Activated naive CD8-positive, alpha-beta T cell treated with anti-CD3 and anti-CD28 coated beads, Interleukin-2, amount 10 ng/mL, durations not matched to agents 7 days and 5 days (primary cell): Measurements from ENCODE around the gene MRPS18B. TPM values are rescaled to one million over a fixed set of nuclear protein-coding genes. Genes with fewer than 3 reads are reported as not detected.

ENCODE experiments used
- ATAC-seq: fragments of 150-1000 bp; cut with Tn5 transposase; one replicate; pipeline ENCODE4 v1.10.0; 2021; ENCODE audit warnings: low read depth, moderate library complexity
- POLR2A ChIA-PET: fragments of 350-600 bp; sonication (Branson Sonifier 250); formaldehyde crosslinking; loops from one replicate; lab custom pipeline; 2021; ENCODE audit warnings: antibody characterized with exemption; lab: Charles Lee
- DNase-seq: peaks from one replicate; pipeline ENCODE4 v3.0.0; 2021
- H3K27ac Mint-ChIP-seq: one replicate; pipeline ENCODE4 v1.8.0; 2022; ENCODE audit warnings: mild to moderate bottlenecking, mixed read lengths
- H3K27me3 Mint-ChIP-seq: one replicate; pipeline ENCODE4 v1.8.0; 2022; ENCODE audit warnings: mild to moderate bottlenecking, moderate library complexity, mixed read lengths
- H3K36me3 Mint-ChIP-seq: one replicate; pipeline ENCODE4 v1.8.0; 2021; ENCODE audit warnings: mild to moderate bottlenecking, mixed read lengths
- H3K4me1 Mint-ChIP-seq: one replicate; pipeline ENCODE4 v1.8.0; 2021; ENCODE audit warnings: mixed read lengths
- H3K4me3 Mint-ChIP-seq: one replicate; pipeline ENCODE4 v1.8.0; 2022; ENCODE audit warnings: mild to moderate bottlenecking, moderate library complexity, mixed read lengths
- H3K9me3 Mint-ChIP-seq: one replicate; pipeline ENCODE4 v1.8.0; 2021; ENCODE audit warnings: mixed read lengths
- total RNA-seq, 2 experiments: library from RNA; stranded (reverse); gene quantifications; one replicate each; pipeline ENCODE4 v1.2.3, GENCODE V29; 2021

Gene MRPS18B
- total RNA-seq, 2 experiments from 2014 or later = 43.8 to 44.5 TPM

DNA sequence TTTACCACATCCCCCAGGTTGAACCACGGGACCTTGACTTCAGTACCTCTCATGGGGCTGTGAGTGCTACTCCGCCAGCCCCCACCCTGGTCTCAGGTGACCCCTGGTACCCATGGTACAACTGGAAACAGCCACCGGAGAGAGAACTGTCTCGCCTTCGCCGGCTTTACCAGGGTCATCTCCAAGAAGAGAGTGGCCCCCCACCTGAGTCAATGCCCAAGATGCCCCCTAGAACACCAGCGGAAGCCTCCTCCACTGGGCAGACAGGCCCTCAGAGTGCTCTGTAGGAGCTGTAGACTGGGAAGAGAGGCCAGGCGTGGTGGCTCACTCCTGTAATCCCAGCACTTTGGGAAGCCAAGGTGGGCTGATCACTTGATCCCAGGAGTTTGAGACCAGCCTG lies 7.9 kb downstream of the MRPS18B start:
- Mint-ChIP-seq H3K4me1 (peaks cover 19% of the 10 kb centered on the region), H3K27me3 (no peaks in the 10 kb centered on the region), H3K27ac (no peak overlapping the region), H3K36me3 (peaks cover 22% of the 10 kb centered on the region), H3K4me3 (no peak overlapping the region), H3K9me3 (no peaks in the 10 kb centered on the region)
- POLR2A ChIA-PET = interaction anchor here (1.2 to 1.7 kb wide), 4 partner anchors 10 to 105 kb away, joined by 3 to 12 read pairs (median 4); partner anchors contain the start of gene DHX16
- no peak for DNase-seq
- ATAC-seq = no peak

- peak within 1 kb of the TSS; percentile 91 for H3K4me3 Mint-ChIP-seq
- H3K9me3 Mint-ChIP-seq = no peaks in the 10 kb centered on the region
- ATAC-seq (peak; percentile 98), DNase-seq (peak; percentile 90)
- peak within 1 kb of the TSS; percentile 95 for H3K27ac Mint-ChIP-seq
- H3K27me3 Mint-ChIP-seq = no peaks in the 10 kb centered on the region
- POLR2A ChIA-PET = interaction anchor here (0.8 to 1.7 kb wide), 9 partner anchors 9 to 104 kb away, joined by 3 to 12 read pairs (median 4); partner anchors contain the start of genes DHX16, MRPS18B and PPP1R10
- peaks cover 19% of the 10 kb centered on the region for H3K4me1 Mint-ChIP-seq
- H3K36me3 Mint-ChIP-seq = peaks cover 26% of the 10 kb centered on the region
Observed at GRCh38 chr6:30626484-30627366, 9.1 kb downstream of the MRPS18B start, which contains the start of gene ATAT1. ATAT1 (plus strand) TSS chr6:30626874.

DNA sequence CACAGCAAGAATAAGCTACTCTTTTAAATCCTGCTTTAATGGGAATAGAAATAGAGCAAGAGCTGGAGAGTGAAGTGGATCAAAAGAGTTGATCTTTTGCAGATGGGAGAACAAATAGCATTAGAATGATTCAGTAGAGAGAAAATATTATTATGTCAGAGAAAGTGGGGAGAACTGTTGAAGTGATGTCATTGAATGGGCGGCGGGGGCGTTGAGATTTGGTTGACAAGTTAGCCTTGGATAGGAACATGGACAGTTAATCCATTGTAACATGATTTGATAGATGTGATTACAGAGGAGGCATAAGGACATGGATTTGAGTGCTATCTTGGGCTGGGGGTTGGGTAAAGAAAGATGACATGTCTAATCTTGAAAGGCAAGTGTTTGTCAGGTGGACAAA lies 18.2 kb downstream of the MRPS18B start:
- no peak for DNase-seq
- H3K27me3 Mint-ChIP-seq = no peaks in the 10 kb centered on the region
- peaks cover 4% of the 10 kb centered on the region for H3K4me1 Mint-ChIP-seq
- H3K9me3 Mint-ChIP-seq = no peaks in the 10 kb centered on the region
- H3K36me3 Mint-ChIP-seq = peaks cover 23% of the 10 kb centered on the region
- POLR2A ChIA-PET = no interaction called here
- H3K27ac Mint-ChIP-seq = no peak overlapping the region
- ATAC-seq = no peak
- H3K4me3 Mint-ChIP-seq = no peak overlapping the region

- POLR2A ChIA-PET = interaction anchor here (1.1 to 1.8 kb wide), 7 partner anchors 9 to 39 kb away, joined by 3 to 9 read pairs (median 5); partner anchors contain the start of genes ATAT1, MRPS18B and PPP1R10
- Mint-ChIP-seq H3K9me3 (no peaks in the 10 kb centered on the region), H3K4me3 (no peak overlapping the region), H3K4me1 (peaks cover 20% of the 10 kb centered on the region), H3K36me3 (peaks cover 14% of the 10 kb centered on the region), H3K27ac (peak overlapping the region; percentile 89), H3K27me3 (no peaks in the 10 kb centered on the region)
- ATAC-seq (no peak), DNase-seq (no peak)
Observed at GRCh38 chr6:30640481-30640880, 22.8 kb downstream of the MRPS18B start.

DNA sequence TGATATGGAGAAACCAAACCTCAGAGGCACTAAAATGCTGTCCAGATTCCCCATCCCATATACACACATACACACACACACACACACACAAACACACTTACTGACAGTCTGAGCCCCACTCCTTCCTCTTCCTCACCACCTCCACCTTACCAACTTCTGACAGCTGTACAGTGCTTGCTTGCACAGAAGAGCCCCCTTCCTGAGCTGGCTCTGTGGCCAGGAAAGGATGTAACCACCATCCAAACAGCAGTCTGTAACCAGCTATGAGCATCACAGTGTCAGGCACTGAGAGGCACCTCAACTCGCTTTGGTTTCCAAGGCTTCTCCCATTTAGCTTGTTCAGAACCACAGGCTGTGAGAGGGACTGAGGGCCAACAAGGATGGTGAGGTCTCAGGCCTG lies 23.4 kb downstream of the MRPS18B start:
- ATAC-seq (peak; percentile 98), DNase-seq (peak; percentile 38)
- no peaks in the 10 kb centered on the region for H3K9me3 Mint-ChIP-seq
- peak overlapping the region; percentile 89 for H3K27ac Mint-ChIP-seq
- peak overlapping the region; percentile 42 for H3K4me3 Mint-ChIP-seq
- no peaks in the 10 kb centered on the region for H3K27me3 Mint-ChIP-seq
- POLR2A ChIA-PET = interaction anchor here (1.0 to 1.8 kb wide), 8 partner anchors 8 to 38 kb away, joined by 3 to 9 read pairs (median 5); partner anchors contain the start of genes ATAT1, MRPS18B and PPP1R10
- H3K36me3 Mint-ChIP-seq = peaks cover 13% of the 10 kb centered on the region
- peaks cover 25% of the 10 kb centered on the region for H3K4me1 Mint-ChIP-seq

- no peak overlapping the region for H3K27ac Mint-ChIP-seq
- ATAC-seq (no peak), DNase-seq (no peak)
- H3K9me3 Mint-ChIP-seq = no peaks in the 10 kb centered on the region
- H3K36me3 Mint-ChIP-seq = peaks cover 15% of the 10 kb centered on the region
- POLR2A ChIA-PET = interaction anchor here (0.5 to 0.6 kb wide), 2 partner anchors 77 to 126 kb away, joined by 3 read pairs; no protein-coding TSS in a partner anchor
- no peak overlapping the region for H3K4me3 Mint-ChIP-seq
- H3K27me3 Mint-ChIP-seq = no peaks in the 10 kb centered on the region
- peaks cover 39% of the 10 kb centered on the region for H3K4me1 Mint-ChIP-seq
Observed at GRCh38 chr6:30643656-30644055, 26.0 kb downstream of the MRPS18B start.

- Mint-ChIP-seq H3K4me3 (no peak overlapping the region), H3K4me1 (peaks cover 43% of the 10 kb centered on the region), H3K27me3 (no peaks in the 10 kb centered on the region), H3K9me3 (no peaks in the 10 kb centered on the region), H3K36me3 (peaks cover 16% of the 10 kb centered on the region), H3K27ac (peak overlapping the region; percentile 8)
- DNase-seq (no peak), ATAC-seq (no peak)
- POLR2A ChIA-PET = interaction anchor here (0.6 to 2.2 kb wide), 2 partner anchors 27 to 29 kb away, joined by 3 to 7 read pairs; partner anchors contain the start of gene MRPS18B
Observed at GRCh38 chr6:30644769-30645168, 27.1 kb downstream of the MRPS18B start.

GRCh38 chr6:30645989-30646388 lies 28.3 kb downstream of the MRPS18B start:
- Mint-ChIP-seq H3K4me1 (peaks cover 40% of the 10 kb centered on the region), H3K36me3 (peaks cover 17% of the 10 kb centered on the region), H3K4me3 (peak overlapping the region; percentile 86), H3K27me3 (no peaks in the 10 kb centered on the region), H3K9me3 (no peaks in the 10 kb centered on the region), H3K27ac (peak overlapping the region; percentile 91)
- POLR2A ChIA-PET = interaction anchor here (0.7 to 2.2 kb wide), 2 partner anchors 28 to 32 kb away, joined by 5 to 7 read pairs; partner anchors contain the start of gene MRPS18B
- ATAC-seq (no peak), DNase-seq (no peak)

GRCh38 chr6:30646450-30647241 lies 29.0 kb downstream of the MRPS18B start, which contains the start of gene C6orf136:
C6orf136 (plus strand) TSS chr6:30647133; CDS start chr6:30647232, 99 bp downstream.
- DNase-seq = peak; percentile 90
- H3K4me3 Mint-ChIP-seq = peak within 1 kb of the TSS; percentile 86
- POLR2A ChIA-PET = interaction anchor here (0.6 to 2.2 kb wide), 3 partner anchors 18 to 32 kb away, joined by 3 to 7 read pairs (median 5); partner anchors contain the start of gene MRPS18B
- H3K4me1 Mint-ChIP-seq = peaks cover 35% of the 10 kb centered on the region
- H3K27ac Mint-ChIP-seq = peak within 1 kb of the TSS; percentile 91
- peak; percentile 86 for ATAC-seq
- no peaks in the 10 kb centered on the region for H3K27me3 Mint-ChIP-seq
- H3K36me3 Mint-ChIP-seq = peaks cover 19% of the 10 kb centered on the region
- no peaks in the 10 kb centered on the region for H3K9me3 Mint-ChIP-seq

DNA sequence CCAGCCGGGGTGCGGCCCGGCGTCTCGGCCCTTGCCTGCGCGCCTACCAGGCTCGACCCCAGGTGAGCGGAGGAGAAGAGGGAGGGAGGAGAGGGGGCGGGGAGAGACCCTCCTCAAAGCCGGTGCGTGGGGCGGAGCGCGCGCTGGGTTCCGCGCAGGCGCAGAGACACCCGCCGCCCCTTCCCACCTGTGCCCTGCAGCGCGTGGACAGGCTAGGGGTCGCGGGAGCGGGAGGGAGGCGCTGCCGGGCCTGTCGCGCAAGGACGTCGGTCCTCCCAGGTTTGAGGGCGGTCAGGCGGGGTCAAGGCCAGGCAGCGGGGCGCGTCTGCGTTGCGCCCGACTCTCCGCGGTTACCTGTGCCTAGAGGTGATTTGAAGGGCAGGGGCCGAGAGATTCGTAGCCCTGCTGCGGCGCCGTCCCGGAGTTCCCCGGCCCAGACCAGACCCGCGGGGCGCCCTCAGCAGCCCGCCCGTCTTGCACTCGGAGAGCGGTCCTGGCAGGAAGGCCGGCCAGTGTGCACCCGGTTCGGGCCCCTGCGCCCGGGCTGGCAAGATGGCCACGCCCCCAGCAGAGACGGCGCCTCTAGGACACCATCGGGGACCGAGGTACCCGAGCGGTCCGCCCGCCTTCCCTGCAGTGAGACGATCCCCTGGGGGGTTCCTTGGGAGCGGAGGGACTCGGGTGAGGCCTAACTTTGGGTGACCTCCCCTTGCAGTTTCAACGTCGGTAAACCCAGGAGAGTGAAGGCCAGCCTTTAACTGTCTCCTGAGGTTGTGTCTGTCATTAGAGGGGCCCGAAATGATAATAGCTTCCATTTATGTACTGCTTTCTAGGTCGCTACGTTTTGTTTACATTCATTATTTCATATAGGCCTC lies 29.8 kb downstream of the MRPS18B start:
- no peaks in the 10 kb centered on the region for H3K9me3 Mint-ChIP-seq
- peaks cover 23% of the 10 kb centered on the region for H3K36me3 Mint-ChIP-seq
- H3K4me3 Mint-ChIP-seq = peak overlapping the region; percentile 86
- peak overlapping the region; percentile 91 for H3K27ac Mint-ChIP-seq
- H3K27me3 Mint-ChIP-seq = no peaks in the 10 kb centered on the region
- POLR2A ChIA-PET = interaction anchor here (0.6 to 1.2 kb wide), 4 partner anchors 19 to 266 kb away, joined by 3 to 8 read pairs (median 3); partner anchors contain the start of genes DHX16, MRPS18B, PPP1R10 and VARS2
- DNase-seq = peak; percentile 85
- ATAC-seq = peak; percentile 70
- peaks cover 31% of the 10 kb centered on the region for H3K4me1 Mint-ChIP-seq

DNA sequence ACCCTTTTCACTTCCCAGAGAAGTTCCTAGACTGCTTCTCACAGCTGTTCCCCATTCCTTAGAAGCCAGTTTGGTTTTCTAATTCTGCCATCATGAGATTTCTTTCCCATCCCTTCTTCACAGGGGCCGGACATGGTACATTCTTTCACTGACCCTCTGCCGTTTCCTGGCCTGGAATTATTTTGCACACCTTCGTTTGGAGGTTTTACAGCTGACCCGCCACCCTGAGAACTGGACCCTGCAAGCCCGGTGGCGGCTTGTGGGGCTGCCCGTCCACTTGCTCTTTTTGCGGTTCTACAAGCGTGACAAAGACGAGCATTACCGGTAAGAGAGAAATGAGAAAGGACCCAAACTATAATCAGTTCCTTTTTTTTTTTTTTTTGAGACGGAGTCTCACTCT lies 33.5 kb downstream of the MRPS18B start:
- peaks cover 21% of the 10 kb centered on the region for H3K4me1 Mint-ChIP-seq
- no peaks in the 10 kb centered on the region for H3K9me3 Mint-ChIP-seq
- H3K27ac Mint-ChIP-seq = peak overlapping the region; percentile 10
- POLR2A ChIA-PET = interaction anchor here (0.7 kb wide), 1 partner anchor 46 kb away, joined by 4 read pairs; no protein-coding TSS in a partner anchor
- no peaks in the 10 kb centered on the region for H3K27me3 Mint-ChIP-seq
- no peak for ATAC-seq
- no peak overlapping the region for H3K4me3 Mint-ChIP-seq
- peaks cover 23% of the 10 kb centered on the region for H3K36me3 Mint-ChIP-seq
- DNase-seq = no peak
